Raji (cell line): ENCODE results near the gene C12orf50.

ENCODE experiments used
- POLR2A ChIP-seq: IDR thresholded peaks from 2 replicates; pipeline ENCODE4 v1.6.1; 2011; ENCODE audit warnings: low read depth, low read length, control low read depth; ENCODE audit not compliant: insufficient read depth

Gene C12orf50

DNA sequence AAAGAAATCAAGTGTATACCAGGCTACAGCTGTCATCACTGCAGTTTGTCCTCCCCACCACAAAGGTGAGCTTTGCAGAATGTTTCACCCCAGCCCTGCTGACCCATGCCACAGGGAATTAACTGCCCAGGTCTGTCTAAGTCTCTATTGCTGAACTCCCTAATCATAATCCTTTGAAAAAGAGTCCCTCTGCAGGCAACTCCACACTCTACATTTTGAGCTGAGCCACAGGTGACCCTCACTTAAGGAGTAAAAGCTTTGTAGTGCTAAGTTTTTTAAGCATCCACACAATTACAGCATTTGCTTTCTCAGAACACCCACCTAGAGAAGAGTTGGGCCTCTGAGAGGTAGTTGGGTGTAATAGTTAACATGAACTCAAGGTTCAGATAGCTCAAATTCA is 90.0 kb downstream of the C12orf50 start:
- no peak for TF ChIP-seq POLR2A

DNA sequence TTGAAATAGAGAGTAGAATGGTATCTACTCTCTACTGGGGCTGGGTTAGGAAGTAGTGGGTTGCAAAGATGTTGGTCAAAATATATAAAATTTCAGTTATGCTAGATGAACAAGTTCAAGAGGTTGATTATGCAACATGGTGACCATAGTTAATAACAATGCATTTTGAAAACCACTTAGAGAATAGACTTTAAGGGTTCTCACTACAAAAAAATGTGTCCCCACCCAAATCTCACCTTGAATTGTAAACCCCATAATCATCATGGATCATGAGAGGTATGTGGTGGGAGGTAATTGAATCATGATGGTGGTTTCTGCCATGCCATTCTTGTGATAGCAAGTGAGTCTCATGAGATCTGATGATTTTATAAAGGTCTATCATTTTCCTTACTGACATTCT is 94.0 kb downstream of the C12orf50 start:
- no peak for TF ChIP-seq POLR2A

DNA sequence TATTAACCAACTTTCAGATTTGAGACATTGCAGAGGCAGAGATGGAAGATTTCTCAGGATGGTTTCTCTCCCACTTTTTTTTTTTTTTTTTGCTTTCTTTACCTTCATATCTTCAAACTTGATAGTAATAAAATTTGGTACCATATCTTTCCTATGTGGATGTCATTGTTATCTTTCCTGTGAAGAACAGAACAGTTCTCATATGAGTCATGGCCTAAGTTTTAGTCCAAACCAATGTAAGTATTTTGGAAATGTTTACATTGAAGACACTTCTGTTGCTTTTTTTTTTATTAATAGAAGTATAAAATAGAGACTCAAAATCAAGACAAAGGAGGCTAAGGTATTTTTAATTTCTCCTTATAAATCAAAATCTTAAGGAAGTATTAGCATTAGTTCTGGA is 95.2 kb downstream of the C12orf50 start:
- TF ChIP-seq POLR2A: no peak

GRCh38 chr12:87931812-87932211 is 97.4 kb downstream of the C12orf50 start:
- TF ChIP-seq POLR2A: no peak

DNA sequence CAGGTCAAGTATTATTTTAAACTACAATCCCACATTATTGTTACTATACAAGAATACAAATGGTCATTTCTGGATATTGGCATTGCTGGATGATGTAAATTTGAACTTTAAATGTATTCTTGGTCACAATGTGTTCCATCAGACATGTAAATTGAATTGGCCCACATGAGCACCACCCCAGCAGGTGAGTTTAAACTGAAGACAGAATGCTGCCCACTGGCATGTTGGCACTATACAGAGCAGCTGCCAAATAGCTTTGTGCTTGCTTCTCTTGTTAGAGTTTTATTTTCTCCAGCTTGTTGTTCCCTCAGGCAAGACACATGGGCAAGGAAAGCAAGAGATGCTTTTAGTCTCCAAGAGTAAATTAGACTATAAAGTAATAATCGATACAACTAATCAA is 98.6 kb downstream of the C12orf50 start:
- TF ChIP-seq POLR2A: no peak
